ENCODE measurements around the gene MUC6.

The MUC6 gene

GRCh38 chr11:1038921-1039320 lies 2.4 kb upstream of the MUC6 start:
- DNase-seq (ENCODE audit: extremely low read depth in 1 of 2, low read depth in 1 of 2), result no peak

GRCh38 chr11:1038361-1038760 lies 1.8 kb upstream of the MUC6 start:
- DNase-seq (ENCODE audit: extremely low read depth in 1 of 2, low read depth in 1 of 2), result no peak

- DNase-seq (ENCODE audit: extremely low read depth in 1 of 2, low read depth in 1 of 2), result no peak
Measured at GRCh38 chr11:1037506-1038055, 1.1 kb upstream of the MUC6 start.

- no peak for DNase-seq (ENCODE audit: extremely low read depth in 1 of 2, low read depth in 1 of 2)
Measured at GRCh38 chr11:1036931-1037330, 413 bp upstream of the MUC6 start.

GRCh38 chr11:1035577-1036283 lies 788 bp downstream of the MUC6 start:
- no peak for DNase-seq (ENCODE audit: extremely low read depth in 1 of 2, low read depth in 1 of 2)

- no peak for DNase-seq (ENCODE audit: extremely low read depth in 1 of 2, low read depth in 1 of 2)
Measured at GRCh38 chr11:1034456-1035295, 1.8 kb downstream of the MUC6 start.

- no peak for DNase-seq (ENCODE audit: extremely low read depth in 1 of 2, low read depth in 1 of 2)
Measured at GRCh38 chr11:1034001-1034400, 2.5 kb downstream of the MUC6 start.

GRCh38 chr11:1033016-1033798 lies 3.3 kb downstream of the MUC6 start:
- no peak for DNase-seq (ENCODE audit: extremely low read depth in 1 of 2, low read depth in 1 of 2)

- DNase-seq (ENCODE audit: extremely low read depth in 1 of 2, low read depth in 1 of 2), result no peak
Measured at GRCh38 chr11:1032310-1032891, 4.1 kb downstream of the MUC6 start.

GRCh38 chr11:1031121-1031899 lies 5.2 kb downstream of the MUC6 start:
- no peak for DNase-seq (ENCODE audit: extremely low read depth in 1 of 2, low read depth in 1 of 2)

GRCh38 chr11:1030556-1030955 lies 6.0 kb downstream of the MUC6 start:
- DNase-seq (ENCODE audit: extremely low read depth in 1 of 2, low read depth in 1 of 2), result no peak

GRCh38 chr11:1030086-1030485 lies 6.4 kb downstream of the MUC6 start:
- no peak for DNase-seq (ENCODE audit: extremely low read depth in 1 of 2, low read depth in 1 of 2)

GRCh38 chr11:1029654-1030053 lies 6.9 kb downstream of the MUC6 start:
- no peak for DNase-seq (ENCODE audit: extremely low read depth in 1 of 2, low read depth in 1 of 2)

- DNase-seq (ENCODE audit: extremely low read depth in 1 of 2, low read depth in 1 of 2), result no peak
Measured at GRCh38 chr11:1029051-1029450, 7.5 kb downstream of the MUC6 start.

GRCh38 chr11:1028616-1029015 lies 7.9 kb downstream of the MUC6 start:
- DNase-seq (ENCODE audit: extremely low read depth in 1 of 2, low read depth in 1 of 2), result no peak

- no peak for DNase-seq (ENCODE audit: extremely low read depth in 1 of 2, low read depth in 1 of 2)
Measured at GRCh38 chr11:1028291-1028540, 8.3 kb downstream of the MUC6 start.

GRCh38 chr11:1027483-1028290 lies 8.8 kb downstream of the MUC6 start:
- no peak for DNase-seq (ENCODE audit: extremely low read depth in 1 of 2, low read depth in 1 of 2)

GRCh38 chr11:1026641-1027482 lies 9.7 kb downstream of the MUC6 start:
- DNase-seq (ENCODE audit: extremely low read depth in 1 of 2, low read depth in 1 of 2), result no peak

GRCh38 chr11:1026163-1026450 lies 10.4 kb downstream of the MUC6 start:
- no peak for DNase-seq (ENCODE audit: extremely low read depth in 1 of 2, low read depth in 1 of 2)
